Inferior parietal cortex (tissue), 1 donor: Measurements from ENCODE around the gene PRKACA.

Experiments
- DNase-seq: peaks from one replicate; pipeline ENCODE4 v3.0.0-alpha.2; 2016; ENCODE audit errors: extremely low spot score

Gene PRKACA

GRCh38 chr19:14093117-14093823 is 24.3 kb downstream of the PRKACA start:
- DNase-seq, result no peak

DNA sequence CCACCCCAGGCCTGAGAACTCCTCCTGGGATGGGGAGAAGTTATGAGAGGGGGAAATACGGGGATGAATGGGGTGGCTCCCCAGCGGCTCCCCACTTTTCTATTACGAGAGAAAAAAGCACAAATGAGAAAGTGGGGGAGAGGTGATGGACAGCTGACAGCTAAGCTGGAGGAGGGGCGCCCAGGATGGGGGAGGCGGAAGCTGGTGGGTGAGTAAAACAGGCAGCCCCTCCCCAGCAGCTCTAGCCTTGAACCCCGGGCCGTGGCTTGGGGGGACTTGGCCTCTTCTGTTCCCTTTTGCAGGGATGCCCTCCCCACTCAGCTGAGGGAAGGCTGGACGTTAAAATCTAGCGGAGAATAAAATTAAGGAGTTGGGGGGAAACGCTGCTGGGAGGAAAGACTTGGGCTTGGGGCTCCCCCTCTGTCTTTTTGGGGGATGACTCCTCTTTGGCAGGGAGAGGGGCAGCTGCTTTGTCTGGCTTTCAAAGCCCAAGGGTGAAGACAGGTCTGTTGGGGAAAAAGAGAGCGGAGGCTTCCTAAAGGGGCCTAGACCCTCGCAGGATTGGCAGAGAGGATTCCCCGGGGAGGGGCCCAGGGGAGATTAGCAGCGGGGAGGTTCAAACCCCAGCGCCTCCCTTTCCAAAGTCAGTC is 25.6 kb downstream of the PRKACA start:
- DNase-seq, result no peak

DNA sequence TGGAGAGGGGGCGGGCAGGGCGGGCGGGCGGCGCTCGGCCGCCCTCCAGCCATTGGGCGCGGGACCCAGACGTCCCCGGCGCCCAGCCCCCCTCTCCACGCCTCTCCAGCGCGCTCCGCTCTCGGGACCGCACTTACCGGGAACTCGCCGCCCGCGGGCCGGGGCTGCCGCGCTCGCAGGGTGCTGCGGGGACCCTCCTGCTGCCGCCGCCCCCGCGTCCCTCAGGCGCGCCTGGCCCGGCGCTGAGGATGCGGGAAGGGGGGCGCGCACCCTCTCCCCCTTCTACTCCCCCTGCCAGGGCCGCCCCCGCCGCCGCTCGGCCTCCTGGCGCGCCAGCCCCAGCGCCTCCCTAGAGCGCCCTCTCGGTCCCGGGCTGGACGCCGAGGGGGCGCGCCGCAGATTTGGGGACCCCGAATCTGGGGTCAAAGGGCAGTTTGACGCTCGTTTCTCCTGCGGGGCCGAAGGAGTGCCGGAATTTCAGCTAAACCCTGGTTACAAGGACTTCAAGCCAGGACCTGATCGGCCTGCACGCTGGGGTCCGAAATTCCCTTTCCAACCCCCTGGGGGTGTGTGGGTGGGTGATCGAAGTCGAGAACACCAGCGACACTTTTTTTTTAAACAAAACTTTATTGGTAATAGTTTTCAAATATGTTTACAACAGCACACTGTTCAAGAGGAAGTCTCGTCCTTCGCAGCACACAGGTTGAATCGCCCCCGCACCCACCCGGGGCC is 26.3 kb downstream of the PRKACA start:
- DNase-seq, result peak; percentile 37

DNA sequence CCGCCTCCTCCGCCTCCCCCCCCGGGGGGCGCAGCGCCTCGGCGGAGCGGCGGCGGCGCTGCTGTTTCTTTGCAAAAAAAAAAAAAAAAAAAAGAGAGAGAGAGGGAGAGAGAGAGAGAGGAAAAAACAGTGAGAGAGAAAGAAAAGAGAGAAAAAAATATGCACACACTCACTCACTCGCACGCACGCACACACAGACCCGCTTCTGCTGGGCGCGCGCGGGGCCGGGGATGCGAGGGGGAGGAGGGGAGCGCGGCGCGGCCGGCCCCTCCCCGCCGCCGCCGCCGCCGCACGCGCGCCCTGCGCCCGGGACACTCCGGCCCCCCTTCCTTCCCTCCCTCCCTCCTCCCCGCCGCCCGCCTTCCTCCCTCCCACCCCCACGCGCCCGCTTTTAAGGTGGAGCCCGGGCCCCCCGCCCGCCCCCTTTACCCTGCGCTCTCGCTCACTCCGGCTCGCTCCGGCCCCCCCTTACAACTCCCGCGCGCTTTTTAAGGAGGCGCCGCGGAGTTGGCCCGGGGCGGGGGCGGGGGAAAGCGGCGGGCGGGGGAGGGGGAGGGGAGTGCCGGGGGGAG is 27.0 kb downstream of the PRKACA start, which contains the start of gene SAMD1:
SAMD1 (minus strand) TSS at position 243 of the 572 bp plus-strand sequence.
- DNase-seq, result peak; percentile 40

DNA sequence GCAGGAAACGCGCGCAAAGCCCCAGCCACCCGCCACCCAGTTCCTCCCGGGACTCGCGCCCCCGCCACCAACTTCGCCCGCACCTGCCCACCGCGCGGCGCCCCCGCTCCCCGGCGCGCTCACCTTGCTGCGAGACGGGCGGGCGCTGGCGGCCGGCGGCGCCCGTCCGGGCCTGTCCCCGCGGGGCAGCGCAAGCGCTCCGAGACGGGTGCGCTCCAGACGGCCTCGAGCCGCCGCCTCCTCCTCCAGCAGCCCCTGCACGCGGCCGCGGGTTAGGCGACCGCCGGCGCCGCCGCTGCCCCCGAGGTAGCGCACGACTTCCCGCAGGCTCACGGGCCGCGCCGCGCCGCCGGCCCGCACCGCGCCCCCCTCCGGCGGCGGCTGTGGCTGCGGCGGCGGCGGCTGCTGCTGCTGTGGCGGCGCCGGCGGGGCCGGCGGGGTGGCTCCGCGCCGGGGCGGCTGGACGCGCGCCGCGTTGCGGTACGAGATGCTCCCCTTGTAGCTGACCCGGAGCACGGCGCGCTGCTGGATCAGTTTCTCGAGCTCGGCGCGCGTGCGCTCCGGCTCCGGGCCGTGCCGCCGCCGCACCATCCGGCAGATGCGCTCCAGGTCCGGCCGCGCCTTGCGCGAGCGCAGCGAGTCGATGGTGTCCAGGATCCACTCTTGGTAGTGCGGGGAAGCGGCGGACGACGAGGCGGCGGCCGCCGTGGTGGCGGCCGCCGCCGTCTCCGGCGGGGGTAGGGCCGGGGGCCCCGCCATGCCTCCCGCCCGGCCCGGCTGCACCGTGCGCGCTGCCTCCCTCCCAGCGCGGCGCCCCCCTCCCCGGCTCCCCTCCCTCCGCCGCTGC is 27.7 kb downstream of the PRKACA start:
- no peak for DNase-seq

- no peak for DNase-seq
Observed at GRCh38 chr19:14089412-14089661, 28.2 kb downstream of the PRKACA start.

DNA sequence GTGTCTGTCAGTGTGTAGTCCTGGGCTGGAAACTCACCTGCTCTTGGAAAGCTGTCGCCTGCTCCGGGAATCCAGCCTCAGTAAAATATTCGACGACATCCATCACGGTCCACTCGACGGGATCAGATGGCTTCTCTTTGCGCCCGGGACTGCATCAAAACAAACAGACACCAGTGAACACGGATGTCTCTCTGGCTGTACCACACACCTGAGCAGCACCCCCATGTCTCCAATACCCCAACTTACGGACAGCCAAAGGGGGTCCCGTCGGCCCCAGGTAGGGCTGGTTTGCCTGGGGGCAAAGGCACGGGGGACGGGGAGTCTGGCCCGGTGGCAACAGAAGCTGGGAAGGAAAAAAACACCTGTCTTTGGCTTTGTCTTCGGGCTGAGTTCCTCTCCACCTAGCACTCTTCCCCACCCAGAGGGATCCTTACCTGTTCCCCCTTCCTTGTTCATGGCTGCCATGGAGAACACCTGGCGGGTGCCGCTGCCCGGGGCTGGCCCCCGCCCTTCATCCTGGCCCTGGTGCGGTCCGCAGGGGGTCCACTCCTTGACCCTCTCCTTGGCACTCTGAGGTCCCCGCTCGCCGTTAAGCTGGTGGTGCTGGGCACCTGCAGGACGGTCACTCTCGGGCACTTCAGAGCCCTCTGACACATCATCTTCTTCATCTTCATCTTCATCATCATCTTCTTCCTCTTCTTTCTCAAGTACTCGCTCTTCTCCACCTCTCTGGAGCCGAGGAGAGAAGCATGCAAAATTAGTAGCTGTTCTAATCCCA is 28.7 kb downstream of the PRKACA start:
- no peak for DNase-seq

DNA sequence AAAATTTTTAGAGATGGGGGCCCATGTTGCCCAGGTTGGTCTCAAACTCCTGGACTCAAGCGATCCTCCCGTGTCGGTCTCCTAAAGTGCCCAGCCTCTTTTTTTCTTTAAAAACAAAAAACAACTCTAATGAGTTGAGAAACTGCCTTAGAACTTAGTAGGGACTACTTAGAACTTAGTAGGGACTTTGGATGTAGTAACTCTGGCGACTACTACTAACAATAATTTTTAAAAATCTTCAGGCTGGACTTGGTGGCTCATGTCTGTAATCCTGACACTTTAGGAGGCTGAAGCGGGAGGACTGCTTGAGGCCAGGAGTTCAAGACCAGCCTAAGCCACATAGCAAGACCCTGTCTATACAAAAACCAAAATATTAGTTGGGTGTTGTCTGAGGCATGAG is 31.5 kb downstream of the PRKACA start:
- DNase-seq, result no peak

DNA sequence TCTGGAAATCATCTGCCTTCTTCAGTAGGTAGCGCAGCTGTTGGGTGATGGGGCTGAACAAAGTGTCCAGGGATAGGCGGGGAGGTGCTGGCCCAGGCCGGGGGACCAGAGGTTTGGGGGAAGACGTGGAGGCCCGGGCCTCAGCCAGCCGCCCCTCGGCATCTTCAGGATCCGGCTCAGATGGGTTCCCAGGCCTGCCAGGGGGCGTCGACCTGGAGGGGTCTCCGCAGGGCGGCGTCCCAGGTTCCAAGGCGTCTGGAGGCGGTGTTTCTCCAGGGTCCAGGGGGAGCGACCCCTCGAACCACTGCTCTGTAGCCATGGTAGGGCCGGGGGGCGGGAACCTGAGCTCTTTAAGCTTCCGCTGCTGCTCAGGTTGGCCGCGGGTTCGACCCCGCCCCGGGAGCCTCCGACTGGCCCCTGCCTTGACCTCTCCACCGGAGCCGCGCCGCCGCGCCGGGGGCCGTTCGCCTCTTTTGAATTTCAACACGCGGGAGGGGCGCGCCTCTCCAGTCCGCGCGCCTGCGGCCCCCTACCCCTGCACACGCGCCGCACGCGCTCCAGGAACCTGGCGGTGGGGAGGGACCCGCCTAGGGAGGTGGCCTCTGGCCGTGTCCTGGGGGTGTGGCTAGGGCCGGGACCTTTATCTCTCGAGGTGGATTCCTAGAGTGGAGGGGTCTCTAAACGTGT is 32.1 kb downstream of the PRKACA start, which contains the start of gene C19orf67:
C19orf67 (minus strand) TSS at position 475 of the 687 bp plus-strand sequence; CDS start at position 319, 156 bp downstream.
- DNase-seq, result no peak

GRCh38 chr19:14082675-14082960 is 34.9 kb downstream of the PRKACA start:
- DNase-seq, result no peak

- DNase-seq, result no peak
Observed at GRCh38 chr19:14081797-14082674, 35.5 kb downstream of the PRKACA start.

- peak; percentile 100 for DNase-seq
Observed at GRCh38 chr19:14080887-14081796, 36.4 kb downstream of the PRKACA start.

DNA sequence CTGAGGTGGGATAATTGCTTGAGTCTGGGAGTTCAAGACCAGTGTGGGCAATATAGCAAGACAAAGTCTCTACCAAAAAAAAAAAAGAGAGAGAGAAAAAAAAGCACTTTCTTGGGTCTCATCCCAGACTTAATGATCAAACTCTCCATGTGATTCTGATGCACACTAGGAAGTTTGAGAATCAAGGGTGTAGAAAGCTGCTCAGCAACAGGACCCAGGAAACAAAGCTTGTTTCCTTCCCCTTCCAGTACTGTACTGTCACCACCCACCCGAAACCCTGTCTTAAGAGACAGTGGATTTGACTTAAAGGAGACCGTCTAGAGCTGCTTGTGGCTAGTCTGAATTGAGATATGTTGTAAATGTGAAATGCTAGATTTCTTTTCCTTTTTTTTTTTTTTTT is 39.2 kb downstream of the PRKACA start:
- DNase-seq, result no peak

- peak; percentile 45 for DNase-seq
Observed at GRCh38 chr19:14073925-14074838, 43.4 kb downstream of the PRKACA start.

DNA sequence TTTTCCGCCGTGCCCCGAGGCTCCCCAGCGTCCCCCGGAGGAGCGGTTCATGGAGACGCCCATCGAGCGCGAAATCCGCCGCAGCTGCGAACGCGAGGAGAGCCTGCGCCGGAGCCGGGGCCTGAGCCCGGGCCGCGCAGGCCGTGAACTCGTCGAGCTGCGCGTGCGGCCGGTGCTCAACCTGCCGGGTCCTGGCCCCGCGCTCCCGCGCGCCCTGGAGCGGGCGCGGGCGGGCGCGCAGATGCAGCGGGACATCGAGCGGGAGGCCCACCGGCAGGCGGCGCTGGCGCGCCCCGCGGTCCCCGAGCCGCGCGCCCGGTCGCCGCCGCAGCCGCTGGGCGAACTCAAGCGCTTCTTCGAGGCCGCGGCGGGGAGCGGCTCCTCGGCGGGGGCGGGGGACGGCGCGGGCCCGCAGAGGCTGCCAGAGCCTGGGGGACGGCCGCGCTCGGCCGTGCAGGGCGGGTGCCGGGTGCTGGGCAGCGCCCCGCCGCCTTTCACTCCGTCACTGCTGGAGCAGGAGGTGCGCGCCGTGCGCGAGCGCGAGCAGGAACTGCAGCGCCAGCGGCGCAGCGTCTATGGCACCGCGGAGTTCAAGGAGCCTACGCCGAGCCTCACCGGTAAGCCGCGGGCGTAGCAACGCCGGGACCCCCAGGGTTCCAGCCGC is 44.2 kb downstream of the PRKACA start:
- DNase-seq, result peak; percentile 50

- peak; percentile 25 for DNase-seq
Observed at GRCh38 chr19:14072535-14073260, 44.9 kb downstream of the PRKACA start, which contains the start of gene MISP3. MISP3 (plus strand) TSS chr19:14072786; CDS start chr19:14073310, 524 bp downstream.
